GM19397 (cell line): ENCODE data around the gene ANK2.

Source experiments
- ATAC-seq: cut with Tn5 transposase; IDR thresholded peaks from one replicate; pipeline ENCODE4 v1.9.1; 2021; ENCODE audit warnings: mild to moderate bottlenecking, moderate library complexity; ENCODE audit not compliant: unreplicated experiment

Gene ANK2

GRCh38 chr4:113273721-113274220, 224.3 kb downstream of the ANK2 start:
- no peak for ATAC-seq

- ATAC-seq, result no peak
These were observed 227.2 kb downstream of the ANK2 start for GRCh38 chr4:113276464-113277170.

- peak; percentile 98 for ATAC-seq
These were observed 229.0 kb downstream of the ANK2 start for GRCh38 chr4:113278324-113278934.

- ATAC-seq, result no peak
These were observed 236.0 kb downstream of the ANK2 start for GRCh38 chr4:113285501-113285900.

- ATAC-seq, result no peak
These were observed 238.8 kb downstream of the ANK2 start for GRCh38 chr4:113288257-113288656.

GRCh38 chr4:113288696-113289095, 239.2 kb downstream of the ANK2 start:
- no peak for ATAC-seq

- no peak for ATAC-seq
These were observed 240.3 kb downstream of the ANK2 start for GRCh38 chr4:113289766-113290165.

GRCh38 chr4:113290666-113291065, 241.2 kb downstream of the ANK2 start:
- no peak for ATAC-seq

- ATAC-seq, result no peak
These were observed 243.1 kb downstream of the ANK2 start for GRCh38 chr4:113292371-113293042.

GRCh38 chr4:113293043-113293560, 243.6 kb downstream of the ANK2 start:
- no peak for ATAC-seq

- ATAC-seq, result no peak
These were observed 244.2 kb downstream of the ANK2 start for GRCh38 chr4:113293674-113294073.

- no peak for ATAC-seq
These were observed 245.5 kb downstream of the ANK2 start for GRCh38 chr4:113294908-113295307.

- ATAC-seq, result no peak
These were observed 251.0 kb downstream of the ANK2 start for GRCh38 chr4:113300471-113300928.

- ATAC-seq, result no peak
These were observed 252.6 kb downstream of the ANK2 start for GRCh38 chr4:113302051-113302450.

- no peak for ATAC-seq
These were observed 253.9 kb downstream of the ANK2 start for GRCh38 chr4:113303315-113303714.

- ATAC-seq, result no peak
These were observed 261.6 kb downstream of the ANK2 start for GRCh38 chr4:113311047-113311446.

- no peak for ATAC-seq
These were observed 263.1 kb downstream of the ANK2 start for GRCh38 chr4:113312529-113312928.

- no peak for ATAC-seq
These were observed 265.0 kb downstream of the ANK2 start for GRCh38 chr4:113314426-113314825.

- peak; percentile 99 for ATAC-seq
These were observed 267.4 kb downstream of the ANK2 start for GRCh38 chr4:113316879-113317278.

- ATAC-seq, result no peak
These were observed 268.1 kb downstream of the ANK2 start for GRCh38 chr4:113317523-113317922.

GRCh38 chr4:113322736-113323135, 273.3 kb downstream of the ANK2 start:
- no peak for ATAC-seq
